Caco-2 (cell line): ENCODE results near the gene KRTAP10-8. TPM values are rescaled to one million over a fixed set of nuclear protein-coding genes. Genes with fewer than 3 reads are reported as not detected.

ENCODE experiments used
- BruUV-seq: library from RNA; stranded (reverse); fragments of 400-500 nt; replicated peaks from 2 replicates; lab custom pipeline; 2021; lab: Mats Ljungman, UMichigan
- CTCF ChIA-PET: fragments of 300-600 bp; sonication (Branson Sonifier 250); formaldehyde crosslinking; loops from one replicate; lab custom pipeline; 2022; ENCODE audit warnings: antibody characterized with exemption; lab: Charles Lee
- POLR2A ChIA-PET: fragments of 300-600 bp; sonication (Branson Sonifier 250); formaldehyde crosslinking; loops from one replicate; lab custom pipeline; 2022; ENCODE audit warnings: antibody characterized with exemption; lab: Charles Lee
- DNase-seq, 2 experiments: peaks; one replicate each; pipeline versions ENCODE4 v3.0.0 to v3.0.0-alpha.2; 2020 to 2022
- H3K27me3 ChIP-seq: replicated peaks from 2 replicates; pipeline ENCODE4 v1.6.0; 2011; ENCODE audit warnings: low read length; ENCODE audit not compliant: control insufficient read depth, insufficient read depth
- H3K36me3 ChIP-seq: 2 replicates; pipeline ENCODE4 v1.5.1; 2011; ENCODE audit warnings: low read length; ENCODE audit not compliant: control insufficient read depth, insufficient read depth
- H3K4me1 ChIP-seq: fragments of 250-450 bp; sonication (Bioruptor Pico); 2 replicates; pipeline ENCODE4 v1.5.1; 2020; ENCODE audit warnings: mild to moderate bottlenecking
- H3K4me3 ChIP-seq: 2 replicates; pipeline ENCODE4 v1.5.1; 2011; ENCODE audit warnings: low read depth, mild to moderate bottlenecking, control low read depth, low read length
- H3K9me3 ChIP-seq: fragments of 250-450 bp; sonication (Bioruptor Pico); 2 replicates; pipeline ENCODE4 v1.5.1; 2020; ENCODE audit warnings: mild to moderate bottlenecking, moderate library complexity
- H3K27ac Mint-ChIP-seq: one replicate; pipeline ENCODE4 v1.8.0; 2022; ENCODE audit warnings: mixed read lengths; ENCODE audit not compliant: unreplicated experiment
- H3K27me3 Mint-ChIP-seq: one replicate; pipeline ENCODE4 v1.8.0; 2022; ENCODE audit warnings: mixed read lengths; ENCODE audit not compliant: insufficient read depth, unreplicated experiment
- H3K36me3 Mint-ChIP-seq: one replicate; pipeline ENCODE4 v1.8.0; 2022; ENCODE audit warnings: mild to moderate bottlenecking, mixed read lengths; ENCODE audit not compliant: insufficient read depth, unreplicated experiment
- H3K4me1 Mint-ChIP-seq: one replicate; pipeline ENCODE4 v1.8.0; 2022; ENCODE audit warnings: low read depth, mixed read lengths; ENCODE audit not compliant: unreplicated experiment
- H3K4me3 Mint-ChIP-seq: one replicate; pipeline ENCODE4 v1.8.0; 2022; ENCODE audit warnings: mild to moderate bottlenecking, moderate library complexity, mixed read lengths; ENCODE audit not compliant: unreplicated experiment
- H3K9me3 Mint-ChIP-seq: one replicate; pipeline ENCODE4 v1.8.0; 2022; ENCODE audit warnings: mixed read lengths; ENCODE audit not compliant: unreplicated experiment
- CTCF ChIP-seq, 2 experiments: fragments of 200-600 bp in 1 of 2; IDR thresholded peaks; 1 replicate in 1 of 2; 2 replicates in 1 of 2; pipeline versions ENCODE4 v1.5.1 to v1.8.0; 2011 to 2022; ENCODE audit warnings: antibody characterized with exemption in 1 of 2, control low read depth in 1 of 2, inconsistent platforms in 1 of 2, low read depth in 1 of 2, low read length in 1 of 2, mild to moderate bottlenecking in 1 of 2, moderate library complexity in 1 of 2; ENCODE audit not compliant: insufficient read depth in 1 of 2, severe bottlenecking in 1 of 2, unreplicated experiment in 1 of 2
- intact Hi-C: fragments of 100-400 bp; cut with micrococcal nuclease; formaldehyde crosslinking; loops from one replicate; pipeline ENCODE4 v1.10.0; 2022; ENCODE audit not compliant: unreplicated experiment
- total RNA-seq: library from RNA; stranded (reverse); gene quantifications from 2 replicates; pipeline ENCODE4 v1.2.3, GENCODE V29; 2022

KRTAP10-8 gene
- total RNA-seq, 1 experiment from 2014 or later: not detected

DNA sequence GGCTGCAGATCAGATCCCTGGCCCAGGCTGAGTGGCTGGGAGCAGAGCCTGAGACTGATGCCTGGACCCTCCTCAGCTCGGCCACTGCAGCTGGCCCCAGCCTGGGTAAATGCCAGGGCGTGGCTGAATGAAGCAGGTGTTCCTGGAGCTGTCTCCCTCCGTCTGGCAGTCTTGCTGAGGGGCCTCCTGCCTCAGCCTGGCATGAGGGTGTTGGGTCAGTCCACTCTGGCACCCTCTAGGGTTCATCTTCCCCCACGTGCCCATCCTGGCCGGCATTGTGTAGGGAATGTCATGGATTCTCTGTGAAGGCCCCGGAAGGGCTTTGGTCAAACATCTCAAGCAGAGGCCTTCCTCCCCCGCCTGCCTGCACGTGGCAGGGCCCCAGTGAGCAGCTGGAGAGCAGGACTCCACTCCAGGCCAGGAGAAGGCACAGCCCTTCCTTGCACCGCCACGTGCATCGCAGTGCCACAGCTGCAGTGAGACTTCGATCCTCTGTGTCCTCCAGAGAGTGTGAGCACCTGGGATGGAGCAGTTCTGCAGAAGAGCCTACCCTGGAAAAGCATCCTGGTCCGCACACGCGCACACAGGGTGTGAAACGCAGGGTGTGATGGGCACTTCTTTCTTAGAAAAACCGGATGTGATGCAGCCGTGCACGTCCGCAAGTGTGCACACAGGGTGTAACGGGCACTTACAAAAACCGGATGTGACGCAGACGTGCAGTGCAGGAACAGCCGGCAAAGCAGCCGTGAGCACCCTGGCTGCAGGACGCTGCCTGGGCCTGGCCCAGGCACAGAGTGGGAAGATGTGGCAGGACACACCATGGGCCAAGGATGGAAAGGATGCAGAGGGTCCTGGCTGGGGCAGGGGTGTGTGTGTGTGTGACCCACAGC lies 43.0 kb upstream of the KRTAP10-8 start:
- POLR2A ChIA-PET: no interaction called here
- no TSS peak for BruUV-seq

DNA sequence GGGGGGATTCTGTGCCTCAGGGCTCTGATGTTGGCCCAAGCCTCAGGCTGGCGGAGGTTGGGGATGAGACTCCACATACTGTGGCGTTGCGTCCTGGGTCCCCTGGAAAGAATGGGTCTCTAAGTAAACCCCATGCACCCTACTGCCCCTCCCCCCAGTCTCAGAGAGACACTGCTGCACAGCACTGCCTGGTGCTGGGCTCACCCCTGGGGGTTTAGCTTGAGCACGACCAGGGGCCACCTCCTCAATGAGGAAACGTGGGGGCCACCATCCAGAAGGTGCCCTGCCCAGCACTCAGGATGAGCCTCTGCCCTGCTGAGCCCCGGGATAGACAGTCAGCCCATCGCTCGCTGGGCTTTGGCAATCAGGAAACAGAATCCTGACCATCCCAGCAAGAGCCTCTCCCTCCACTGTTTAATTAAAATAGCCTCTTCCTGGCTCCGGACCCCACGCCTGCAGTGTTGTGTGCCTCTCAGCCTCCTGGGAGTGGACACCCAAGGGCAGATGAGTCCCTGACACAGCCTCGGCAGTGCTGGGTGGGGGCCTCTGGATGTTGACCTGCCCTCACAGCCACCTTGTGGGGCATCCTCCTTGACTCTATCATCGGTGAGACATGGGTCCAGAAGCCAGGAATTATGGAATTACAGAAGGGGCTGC lies 41.9 kb upstream of the KRTAP10-8 start:
- peaks cover 6% of the 10 kb centered on the region for H3K27me3 Mint-ChIP-seq
- no peak for DNase-seq
- H3K9me3 Mint-ChIP-seq: peaks cover 26% of the 10 kb centered on the region
- H3K36me3 Mint-ChIP-seq: no peaks in the 10 kb centered on the region
- Histone ChIP-seq H3K27me3 (no peaks in the 10 kb centered on the region), H3K9me3 (peaks cover 7% of the 10 kb centered on the region; the same call in 1 of the 2 replicates), H3K4me3 (no peak overlapping the region), H3K4me1 (no peaks in the 10 kb centered on the region), H3K36me3 (no peaks in the 10 kb centered on the region)
- TF ChIP-seq CTCF (IDR thresholded peaks at IDR 0.05; ENCODE audit: insufficient read depth in 1 of 2, low read depth in 1 of 2, low read length in 1 of 2, severe bottlenecking in 1 of 2, unreplicated experiment in 1 of 2): no peak
- intact Hi-C loops: no loop called here
- BruUV-seq: no TSS peak
- ChIA-PET POLR2A (no interaction called here), CTCF (no interaction called here)
- peaks cover 6% of the 10 kb centered on the region for H3K4me1 Mint-ChIP-seq
- H3K4me3 Mint-ChIP-seq: no peak overlapping the region
- H3K27ac Mint-ChIP-seq: no peak overlapping the region

More for the DNA sequence above, 43.0 kb upstream of the KRTAP10-8 start:
- peaks cover 10% of the 10 kb centered on the region for H3K27me3 Mint-ChIP-seq
- H3K36me3 Mint-ChIP-seq: no peaks in the 10 kb centered on the region
- peaks cover 16% of the 10 kb centered on the region; the same call in 1 of the 2 replicates for H3K9me3 ChIP-seq
- no peak for TF ChIP-seq CTCF (IDR thresholded peaks at IDR 0.05; ENCODE audit: insufficient read depth in 1 of 2, low read depth in 1 of 2, low read length in 1 of 2, severe bottlenecking in 1 of 2, unreplicated experiment in 1 of 2)
- no peak for DNase-seq
- no peaks in the 10 kb centered on the region for H3K4me1 ChIP-seq
- CTCF ChIA-PET: no interaction called here
- peaks cover 26% of the 10 kb centered on the region for H3K9me3 Mint-ChIP-seq
- H3K4me1 Mint-ChIP-seq: no peaks in the 10 kb centered on the region
- H3K27me3 ChIP-seq: no peaks in the 10 kb centered on the region
- no peak overlapping the region for H3K4me3 ChIP-seq
- intact Hi-C loops: no loop called here
- no peak overlapping the region for H3K27ac Mint-ChIP-seq
- H3K4me3 Mint-ChIP-seq: no peak overlapping the region
- H3K36me3 ChIP-seq: no peaks in the 10 kb centered on the region

- H3K9me3 ChIP-seq: peaks cover 7% of the 10 kb centered on the region; the same call in 1 of the 2 replicates
- Mint-ChIP-seq H3K4me3 (no peak overlapping the region), H3K27me3 (peaks cover 6% of the 10 kb centered on the region), H3K4me1 (peaks cover 8% of the 10 kb centered on the region), H3K9me3 (peaks cover 26% of the 10 kb centered on the region), H3K36me3 (no peaks in the 10 kb centered on the region), H3K27ac (no peak overlapping the region)
- no peak for TF ChIP-seq CTCF (IDR thresholded peaks at IDR 0.05; ENCODE audit: insufficient read depth in 1 of 2, low read depth in 1 of 2, low read length in 1 of 2, severe bottlenecking in 1 of 2, unreplicated experiment in 1 of 2)
- BruUV-seq: no TSS peak
- no peaks in the 10 kb centered on the region for H3K27me3 ChIP-seq
- H3K36me3 ChIP-seq: no peaks in the 10 kb centered on the region
- ChIA-PET CTCF (no interaction called here), POLR2A (no interaction called here)
- DNase-seq: no peak
- no peaks in the 10 kb centered on the region for H3K4me1 ChIP-seq
- intact Hi-C loops: no loop called here
- H3K4me3 ChIP-seq: no peak overlapping the region
Measured at GRCh38 chr21:44571296-44571695, 40.6 kb upstream of the KRTAP10-8 start.
